ENCODE results near the gene SLC24A3.

DNA sequence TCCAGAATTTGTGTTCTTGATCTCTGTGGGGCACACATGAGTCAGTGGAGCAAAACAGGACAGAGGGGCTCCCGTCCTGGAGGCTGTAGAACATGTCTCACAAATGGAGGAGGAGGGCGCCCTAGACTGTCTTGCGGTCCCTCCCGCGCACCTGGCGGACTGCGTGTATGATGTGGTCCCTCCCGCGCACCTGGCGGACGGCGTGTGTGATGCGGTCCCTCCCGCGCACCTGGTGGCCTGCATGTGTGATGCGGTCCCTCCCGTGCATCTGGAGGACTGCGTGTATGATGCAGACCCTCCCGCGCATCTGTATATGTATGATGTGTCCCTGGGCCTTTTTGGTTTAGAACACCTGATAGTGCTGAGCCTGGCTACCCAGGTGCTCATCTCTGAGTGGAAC, 386.8 kb downstream of the SLC24A3 start:
- TF ChIP-seq, protein P1, sequence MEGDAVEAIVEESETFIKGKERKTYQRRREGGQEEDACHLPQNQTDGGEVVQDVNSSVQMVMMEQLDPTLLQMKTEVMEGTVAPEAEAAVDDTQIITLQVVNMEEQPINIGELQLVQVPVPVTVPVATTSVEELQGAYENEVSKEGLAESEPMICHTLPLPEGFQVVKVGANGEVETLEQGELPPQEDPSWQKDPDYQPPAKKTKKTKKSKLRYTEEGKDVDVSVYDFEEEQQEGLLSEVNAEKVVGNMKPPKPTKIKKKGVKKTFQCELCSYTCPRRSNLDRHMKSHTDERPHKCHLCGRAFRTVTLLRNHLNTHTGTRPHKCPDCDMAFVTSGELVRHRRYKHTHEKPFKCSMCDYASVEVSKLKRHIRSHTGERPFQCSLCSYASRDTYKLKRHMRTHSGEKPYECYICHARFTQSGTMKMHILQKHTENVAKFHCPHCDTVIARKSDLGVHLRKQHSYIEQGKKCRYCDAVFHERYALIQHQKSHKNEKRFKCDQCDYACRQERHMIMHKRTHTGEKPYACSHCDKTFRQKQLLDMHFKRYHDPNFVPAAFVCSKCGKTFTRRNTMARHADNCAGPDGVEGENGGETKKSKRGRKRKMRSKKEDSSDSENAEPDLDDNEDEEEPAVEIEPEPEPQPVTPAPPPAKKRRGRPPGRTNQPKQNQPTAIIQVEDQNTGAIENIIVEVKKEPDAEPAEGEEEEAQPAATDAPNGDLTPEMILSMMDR (IDR thresholded peaks at IDR 0.05), result no peak
- no peak for TF ChIP-seq POLR2A (IDR thresholded peaks at IDR 0.05)
